SU-DHL-6 (cell line): ENCODE data around the gene ATP6V1C2.

Experiments used
- H2AFZ ChIP-seq: fragments of 200-600 bp; sonication (generic); 2 replicates; pipeline ENCODE4 v1.6.1; 2014; ENCODE audit warnings: low read depth, mild to moderate bottlenecking, moderate library complexity, mixed read lengths, antibody characterized with exemption, low read length; ENCODE audit not compliant: severe bottlenecking
- H3F3A ChIP-seq: fragments of 200-600 bp; shearing (Covaris generic); 2 replicates; pipeline ENCODE4 v1.6.0; 2016; ENCODE audit warnings: antibody characterized with exemption, mild to moderate bottlenecking; ENCODE audit not compliant: insufficient read depth
- H3K27ac ChIP-seq: fragments of 200-600 bp; sonication (generic); 2 replicates; pipeline ENCODE4 v1.5.1; 2016; ENCODE audit warnings: low read depth, mild to moderate bottlenecking, low read length, moderate library complexity, mixed read lengths
- H3K27me3 ChIP-seq: fragments of 200-600 bp; sonication (generic), shearing (Covaris generic); 2 replicates; pipeline ENCODE4 v1.6.0; 2014; ENCODE audit warnings: mild to moderate bottlenecking, low read length
- H3K36me3 ChIP-seq: fragments of 200-600 bp; sonication (generic); 2 replicates; pipeline ENCODE4 v1.6.1; 2014; ENCODE audit warnings: mild to moderate bottlenecking, low read length, mixed read lengths
- H3K4me2 ChIP-seq: fragments of 300-600, 200-600 bp; shearing (Covaris generic), sonication (generic); 2 replicates; pipeline ENCODE4 v1.6.0; 2014; ENCODE audit warnings: low read length, low read depth, mild to moderate bottlenecking; ENCODE audit not compliant: poor library complexity, severe bottlenecking
- H3K4me3 ChIP-seq: fragments of 200-600 bp; sonication (generic); 2 replicates; pipeline ENCODE4 v1.5.1; 2014; ENCODE audit warnings: antibody characterized with exemption, low read length, mild to moderate bottlenecking, mixed read lengths; ENCODE audit not compliant: insufficient read depth, poor library complexity, severe bottlenecking
- H3K79me2 ChIP-seq: fragments of 200-600 bp; sonication (generic); 2 replicates; pipeline ENCODE4 v1.6.1; 2014; ENCODE audit warnings: mild to moderate bottlenecking, low read length, moderate library complexity; ENCODE audit not compliant: insufficient read depth
- H3K9ac ChIP-seq: fragments of 200-600 bp; sonication (generic); 2 replicates; pipeline ENCODE4 v1.7.0; 2014; ENCODE audit warnings: mild to moderate bottlenecking, low read length
- H3K9me2 ChIP-seq: fragments of 200-600 bp; sonication (generic); replicated peaks from 2 replicates; pipeline ENCODE4 v1.6.1; 2014; ENCODE audit warnings: low read length; ENCODE audit not compliant: insufficient read depth
- H3K9me3 ChIP-seq: fragments of 200-600 bp; sonication (generic); 2 replicates; pipeline ENCODE4 v1.6.1; 2014; ENCODE audit warnings: low read length, mixed read lengths; ENCODE audit not compliant: insufficient read depth
- H4K20me1 ChIP-seq: fragments of 200-600 bp; sonication (generic); 2 replicates; pipeline ENCODE4 v1.6.1; 2014; ENCODE audit warnings: low read depth, mild to moderate bottlenecking, antibody characterized with exemption, low read length, moderate library complexity, mixed read lengths
- EZH2phosphoT487 ChIP-seq: fragments of 200-600 bp; sonication (generic), shearing (Covaris generic); conservative IDR thresholded peaks from 2 replicates; pipeline ENCODE4 v1.6.1; 2018; ENCODE audit warnings: mild to moderate bottlenecking, antibody characterized with exemption, low read length, moderate library complexity, mixed read lengths
- TF ChIP-seq, protein P1 (sequence below): fragments of 200-600 bp; sonication (generic); IDR thresholded peaks from one replicate; pipeline ENCODE4 v1.5.1; 2017; ENCODE audit warnings: antibody characterized with exemption, mild to moderate bottlenecking, low read length, moderate library complexity; ENCODE audit not compliant: insufficient read depth, poor library complexity, severe bottlenecking

Gene ATP6V1C2

GRCh38 chr2:10688921-10689807 is 32.3 kb upstream of the ATP6V1C2 start:
- Histone ChIP-seq H4K20me1 (peaks cover 5% of the 10 kb centered on the region; the same call in 1 of the 2 replicates), H3K9me3 (no peaks in the 10 kb centered on the region), H3K36me3 (0 out of 2 replicates have a peak, but pooled peaks cover 3% of the 10 kb centered on the region), H2AFZ (peak overlapping the region; percentile 80), H3K4me2 (peak overlapping the region; percentile 68), H3K27me3 (no peaks in the 10 kb centered on the region), H3K9ac (peak overlapping the region; percentile 89), H3F3A (0 out of 2 replicates have a peak, but pooled peaks cover 11% of the 10 kb centered on the region), H3K79me2 (peaks cover 60% of the 10 kb centered on the region), H3K4me3 (peak overlapping the region; percentile 95), H3K9me2 (no peaks in the 10 kb centered on the region), H3K27ac (0 out of 2 replicates have a peak overlapping the region, but pooled peaks have one; percentile 1)
- no peak for TF ChIP-seq EZH2phosphoT487
- TF ChIP-seq, protein P1, sequence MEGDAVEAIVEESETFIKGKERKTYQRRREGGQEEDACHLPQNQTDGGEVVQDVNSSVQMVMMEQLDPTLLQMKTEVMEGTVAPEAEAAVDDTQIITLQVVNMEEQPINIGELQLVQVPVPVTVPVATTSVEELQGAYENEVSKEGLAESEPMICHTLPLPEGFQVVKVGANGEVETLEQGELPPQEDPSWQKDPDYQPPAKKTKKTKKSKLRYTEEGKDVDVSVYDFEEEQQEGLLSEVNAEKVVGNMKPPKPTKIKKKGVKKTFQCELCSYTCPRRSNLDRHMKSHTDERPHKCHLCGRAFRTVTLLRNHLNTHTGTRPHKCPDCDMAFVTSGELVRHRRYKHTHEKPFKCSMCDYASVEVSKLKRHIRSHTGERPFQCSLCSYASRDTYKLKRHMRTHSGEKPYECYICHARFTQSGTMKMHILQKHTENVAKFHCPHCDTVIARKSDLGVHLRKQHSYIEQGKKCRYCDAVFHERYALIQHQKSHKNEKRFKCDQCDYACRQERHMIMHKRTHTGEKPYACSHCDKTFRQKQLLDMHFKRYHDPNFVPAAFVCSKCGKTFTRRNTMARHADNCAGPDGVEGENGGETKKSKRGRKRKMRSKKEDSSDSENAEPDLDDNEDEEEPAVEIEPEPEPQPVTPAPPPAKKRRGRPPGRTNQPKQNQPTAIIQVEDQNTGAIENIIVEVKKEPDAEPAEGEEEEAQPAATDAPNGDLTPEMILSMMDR, result no peak

- Histone ChIP-seq H3K9me3 (no peaks in the 10 kb centered on the region), H4K20me1 (no peaks in the 10 kb centered on the region; the same call in 1 of the 2 replicates), H3K36me3 (no peaks in the 10 kb centered on the region), H3K79me2 (peaks cover 37% of the 10 kb centered on the region), H2AFZ (no peak overlapping the region), H3K4me3 (no peak overlapping the region), H3K4me2 (no peak overlapping the region), H3K9ac (no peak overlapping the region), H3K9me2 (no peaks in the 10 kb centered on the region), H3F3A (0 out of 2 replicates have a peak, but pooled peaks cover 11% of the 10 kb centered on the region), H3K27me3 (no peaks in the 10 kb centered on the region), H3K27ac (no peak overlapping the region)
- no peak for TF ChIP-seq EZH2phosphoT487
- TF ChIP-seq, protein P1, result no peak
Observed at GRCh38 chr2:10691521-10691920, 29.9 kb upstream of the ATP6V1C2 start.

DNA sequence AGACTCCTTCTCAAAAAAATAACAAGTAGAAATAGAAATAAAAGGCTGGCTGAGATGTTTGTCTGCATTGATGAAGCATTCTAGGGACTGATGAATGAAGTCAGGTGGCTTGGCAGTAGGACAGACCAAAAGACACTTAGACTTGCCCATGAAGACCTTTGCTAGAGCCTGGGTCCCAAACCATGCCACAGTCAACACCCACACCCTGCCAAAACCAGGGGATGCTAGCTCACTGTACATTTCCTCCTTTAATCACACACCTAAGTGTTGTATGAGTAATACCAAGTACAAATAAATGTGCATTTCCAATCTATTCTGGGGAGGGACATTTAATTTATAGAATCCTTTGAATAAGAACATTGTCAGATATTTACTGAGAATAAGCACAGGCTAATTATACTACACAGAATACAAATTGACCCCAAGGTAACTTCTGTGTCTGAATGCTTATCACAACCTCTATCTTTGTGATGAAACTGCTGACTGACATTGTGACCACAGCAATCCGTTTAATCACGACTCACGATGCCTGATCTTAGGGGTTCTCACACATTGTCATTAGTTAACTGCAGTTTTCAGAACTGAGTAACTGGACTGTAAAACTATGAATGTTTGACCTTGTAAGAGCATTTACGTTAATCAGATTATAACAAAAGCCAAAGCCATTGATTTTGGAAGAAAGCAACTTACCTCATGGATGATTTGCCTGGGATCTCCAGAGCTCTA is 21.2 kb upstream of the ATP6V1C2 start:
- H3K27ac ChIP-seq, result no peak overlapping the region
- H3K36me3 ChIP-seq, result no peaks in the 10 kb centered on the region
- H3K9me2 ChIP-seq, result no peaks in the 10 kb centered on the region
- H3K4me2 ChIP-seq, result no peak overlapping the region
- no peaks in the 10 kb centered on the region for H3F3A ChIP-seq
- no peak overlapping the region for H3K4me3 ChIP-seq
- no peak overlapping the region for H2AFZ ChIP-seq
- H3K79me2 ChIP-seq, result no peaks in the 10 kb centered on the region
- no peaks in the 10 kb centered on the region for H4K20me1 ChIP-seq
- H3K9me3 ChIP-seq, result no peaks in the 10 kb centered on the region
- H3K27me3 ChIP-seq, result no peaks in the 10 kb centered on the region
- TF ChIP-seq, protein P1, result no peak
- no peak for TF ChIP-seq EZH2phosphoT487
- H3K9ac ChIP-seq, result no peak overlapping the region
